HG03460 (cell line): ENCODE results near the gene CPNE4.

Experiments used
- ATAC-seq: cut with Tn5 transposase; IDR thresholded peaks from one replicate; pipeline ENCODE4 v1.9.1; 2021; ENCODE audit not compliant: unreplicated experiment

CPNE4 gene

GRCh38 chr3:131743126-131743525, 291.7 kb downstream of the CPNE4 start:
- ATAC-seq: no peak

GRCh38 chr3:131739211-131739610, 295.6 kb downstream of the CPNE4 start:
- no peak for ATAC-seq

GRCh38 chr3:131738095-131738494, 296.7 kb downstream of the CPNE4 start:
- no peak for ATAC-seq

GRCh38 chr3:131735544-131735943, 299.3 kb downstream of the CPNE4 start:
- ATAC-seq: no peak

- ATAC-seq: no peak
Measured at GRCh38 chr3:131735116-131735515, 299.7 kb downstream of the CPNE4 start.

- ATAC-seq: no peak
Measured at GRCh38 chr3:131733086-131733841, 301.6 kb downstream of the CPNE4 start.

GRCh38 chr3:131731709-131732108, 303.1 kb downstream of the CPNE4 start:
- ATAC-seq: no peak

GRCh38 chr3:131730581-131730980, 304.2 kb downstream of the CPNE4 start:
- no peak for ATAC-seq

GRCh38 chr3:131729643-131730017, 305.2 kb downstream of the CPNE4 start:
- ATAC-seq: no peak

GRCh38 chr3:131728898-131729642, 305.7 kb downstream of the CPNE4 start:
- ATAC-seq: no peak

- no peak for ATAC-seq
Measured at GRCh38 chr3:131725414-131725813, 309.4 kb downstream of the CPNE4 start.

GRCh38 chr3:131723343-131723742, 311.5 kb downstream of the CPNE4 start:
- no peak for ATAC-seq

GRCh38 chr3:131717493-131717892, 317.3 kb downstream of the CPNE4 start:
- ATAC-seq: no peak

- no peak for ATAC-seq
Measured at GRCh38 chr3:131716943-131717342, 317.9 kb downstream of the CPNE4 start.

- ATAC-seq: no peak
Measured at GRCh38 chr3:131716007-131716406, 318.8 kb downstream of the CPNE4 start.

GRCh38 chr3:131714585-131715220, 320.1 kb downstream of the CPNE4 start:
- ATAC-seq: peak; percentile 87

GRCh38 chr3:131713416-131714123, 321.2 kb downstream of the CPNE4 start:
- ATAC-seq: no peak

GRCh38 chr3:131712662-131713061, 322.2 kb downstream of the CPNE4 start:
- ATAC-seq: no peak

- ATAC-seq: no peak
Measured at GRCh38 chr3:131711114-131711768, 323.6 kb downstream of the CPNE4 start.

- ATAC-seq: no peak
Measured at GRCh38 chr3:131708241-131708640, 326.6 kb downstream of the CPNE4 start.

GRCh38 chr3:131705558-131706051, 329.2 kb downstream of the CPNE4 start:
- peak; percentile 81 for ATAC-seq
